Midbrain (tissue), 1 donor: Measurements from ENCODE around the gene SLC35E2B.
"Not testable (repeated sequence)": the region's sequence is repeated elsewhere in the genome, so short reads cannot be mapped to it uniquely, and the experiment has no call there.

Experiments
- DNase-seq: peaks from one replicate; lab custom pipeline; 2025; lab: John Stamatoyannopoulos, UW

Gene SLC35E2B

GRCh38 chr1:1674806-1675205, 17.8 kb downstream of the SLC35E2B start:
- DNase-seq: not testable (repeated sequence)

- DNase-seq: no peak
These were observed 20.2 kb downstream of the SLC35E2B start for GRCh38 chr1:1672181-1672965.

GRCh38 chr1:1671365-1672119, 21.1 kb downstream of the SLC35E2B start:
- no peak for DNase-seq

GRCh38 chr1:1670866-1671265, 21.7 kb downstream of the SLC35E2B start:
- no peak for DNase-seq

GRCh38 chr1:1669468-1670440, 22.8 kb downstream of the SLC35E2B start:
- no peak for DNase-seq

- no peak for DNase-seq
These were observed 26.1 kb downstream of the SLC35E2B start for GRCh38 chr1:1666526-1666925.

GRCh38 chr1:1665815-1666251, 26.8 kb downstream of the SLC35E2B start:
- DNase-seq: no peak

GRCh38 chr1:1664941-1665814, 27.4 kb downstream of the SLC35E2B start:
- no peak for DNase-seq

- not testable (repeated sequence) for DNase-seq
These were observed 28.3 kb downstream of the SLC35E2B start for GRCh38 chr1:1664318-1664717.

- not testable (repeated sequence) for DNase-seq
These were observed 29.6 kb downstream of the SLC35E2B start for GRCh38 chr1:1662830-1663560.

- not testable (repeated sequence) for DNase-seq
These were observed 30.2 kb downstream of the SLC35E2B start for GRCh38 chr1:1662392-1662791.

- peak; percentile 88 for DNase-seq
These were observed 33.7 kb downstream of the SLC35E2B start, which contains the start of gene CDK11B for GRCh38 chr1:1658583-1659549. CDK11B (minus strand) TSS chr1:1659004; CDS start chr1:1657485, 1,519 bp downstream.

GRCh38 chr1:1648265-1648664, 44.3 kb downstream of the SLC35E2B start:
- DNase-seq: not testable (repeated sequence)

GRCh38 chr1:1647567-1648241, 44.9 kb downstream of the SLC35E2B start:
- not testable (repeated sequence) for DNase-seq

GRCh38 chr1:1646326-1646725, 46.3 kb downstream of the SLC35E2B start:
- DNase-seq: not testable (repeated sequence)

- DNase-seq: not testable (repeated sequence)
These were observed 51.7 kb downstream of the SLC35E2B start for GRCh38 chr1:1640711-1641461.

GRCh38 chr1:1640081-1640480, 52.5 kb downstream of the SLC35E2B start:
- not testable (repeated sequence) for DNase-seq
